ENCODE results near the gene CNEP1R1. TPM values are rescaled to one million over a fixed set of nuclear protein-coding genes. Genes with fewer than 3 reads are reported as not detected.

Gene CNEP1R1
- total RNA-seq, 1 donor from 2014 or later = 28.4 TPM

DNA sequence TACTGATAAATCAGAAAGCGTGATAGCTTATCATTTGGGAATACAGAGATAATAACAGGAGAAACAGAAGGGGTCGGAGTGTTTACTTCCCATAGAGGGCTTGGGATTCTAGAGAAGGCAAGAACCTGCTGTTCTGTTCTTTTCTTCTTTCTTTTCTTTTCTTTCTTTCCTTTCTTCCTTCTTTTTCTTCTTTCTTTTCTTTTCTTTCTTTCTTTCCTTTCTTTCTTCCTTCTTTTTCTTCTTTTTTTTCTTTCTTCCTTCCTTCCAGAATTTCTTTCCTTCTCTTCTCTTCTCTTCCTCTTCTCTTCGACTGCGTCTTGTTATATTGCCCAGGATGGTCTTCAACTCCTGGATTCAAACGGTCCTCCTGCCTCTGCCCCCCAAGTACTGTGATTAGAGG, 18.3 kb downstream of the CNEP1R1 start:
- Mint-ChIP-seq H3K27ac (no peak overlapping the region), H3K9me3 (ENCODE audit: low read depth) (no peaks in the 10 kb centered on the region), H3K36me3 (ENCODE audit: insufficient read depth) (no peaks in the 10 kb centered on the region), H3K4me1 (ENCODE audit: low read depth) (peaks cover 8% of the 10 kb centered on the region), H3K4me3 (ENCODE audit: low read depth) (no peak overlapping the region), H3K27me3 (peaks cover 12% of the 10 kb centered on the region)
- TF ChIP-seq, protein P1, sequence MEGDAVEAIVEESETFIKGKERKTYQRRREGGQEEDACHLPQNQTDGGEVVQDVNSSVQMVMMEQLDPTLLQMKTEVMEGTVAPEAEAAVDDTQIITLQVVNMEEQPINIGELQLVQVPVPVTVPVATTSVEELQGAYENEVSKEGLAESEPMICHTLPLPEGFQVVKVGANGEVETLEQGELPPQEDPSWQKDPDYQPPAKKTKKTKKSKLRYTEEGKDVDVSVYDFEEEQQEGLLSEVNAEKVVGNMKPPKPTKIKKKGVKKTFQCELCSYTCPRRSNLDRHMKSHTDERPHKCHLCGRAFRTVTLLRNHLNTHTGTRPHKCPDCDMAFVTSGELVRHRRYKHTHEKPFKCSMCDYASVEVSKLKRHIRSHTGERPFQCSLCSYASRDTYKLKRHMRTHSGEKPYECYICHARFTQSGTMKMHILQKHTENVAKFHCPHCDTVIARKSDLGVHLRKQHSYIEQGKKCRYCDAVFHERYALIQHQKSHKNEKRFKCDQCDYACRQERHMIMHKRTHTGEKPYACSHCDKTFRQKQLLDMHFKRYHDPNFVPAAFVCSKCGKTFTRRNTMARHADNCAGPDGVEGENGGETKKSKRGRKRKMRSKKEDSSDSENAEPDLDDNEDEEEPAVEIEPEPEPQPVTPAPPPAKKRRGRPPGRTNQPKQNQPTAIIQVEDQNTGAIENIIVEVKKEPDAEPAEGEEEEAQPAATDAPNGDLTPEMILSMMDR (IDR thresholded peaks at IDR 0.05; ENCODE audit: unreplicated experiment) = no peak
- no peak for DNase-seq (ENCODE audit: low spot score, unreplicated experiment)

DNA sequence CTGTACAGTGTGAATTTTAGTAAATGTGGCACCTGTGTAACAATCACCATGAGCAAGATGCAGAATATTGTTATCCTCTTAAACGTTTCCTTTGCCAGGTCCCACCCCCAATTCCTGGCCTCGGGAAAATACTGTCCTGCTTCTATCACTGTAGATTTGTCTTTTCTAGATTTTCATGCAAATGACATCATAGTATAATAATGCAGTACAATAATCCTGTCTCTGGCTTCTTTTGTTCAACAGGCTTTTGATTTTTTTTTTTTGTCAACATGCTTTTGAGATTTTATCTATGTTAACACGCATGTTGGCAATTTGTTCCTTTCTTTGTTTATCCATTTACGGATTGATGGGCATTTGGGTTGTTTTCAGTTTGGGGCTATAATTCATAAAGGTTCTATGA, 20.4 kb downstream of the CNEP1R1 start:
- no peak for DNase-seq (ENCODE audit: low spot score, unreplicated experiment)
- Mint-ChIP-seq H3K27me3 (peaks cover 12% of the 10 kb centered on the region), H3K4me3 (ENCODE audit: low read depth) (no peak overlapping the region), H3K4me1 (ENCODE audit: low read depth) (peaks cover 1% of the 10 kb centered on the region), H3K27ac (no peak overlapping the region), H3K9me3 (ENCODE audit: low read depth) (no peaks in the 10 kb centered on the region), H3K36me3 (ENCODE audit: insufficient read depth) (no peaks in the 10 kb centered on the region)
- TF ChIP-seq, protein P1 (IDR thresholded peaks at IDR 0.05; ENCODE audit: unreplicated experiment) = no peak

DNA sequence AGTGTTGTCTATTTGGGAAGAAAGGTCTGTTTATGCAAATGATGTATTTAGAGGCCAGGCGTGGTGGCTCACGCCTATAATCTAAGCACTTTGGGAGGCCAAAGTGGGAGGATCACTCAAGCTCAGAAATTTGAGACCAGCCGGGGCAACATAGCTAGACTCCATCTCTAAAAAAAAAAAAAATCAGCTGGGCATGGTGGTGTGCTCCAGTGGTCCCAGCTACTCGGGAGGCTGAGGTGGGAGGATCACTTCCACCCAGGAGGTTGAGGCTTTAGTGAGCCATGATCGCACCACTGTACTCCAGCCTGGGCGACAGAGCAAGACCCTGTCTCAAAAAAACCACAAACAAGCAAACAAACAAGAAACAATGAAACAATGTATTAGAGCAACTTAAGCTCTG, 21.8 kb downstream of the CNEP1R1 start:
- Mint-ChIP-seq H3K36me3 (ENCODE audit: insufficient read depth) (no peaks in the 10 kb centered on the region), H3K27ac (no peak overlapping the region), H3K4me3 (ENCODE audit: low read depth) (no peak overlapping the region), H3K27me3 (peaks cover 15% of the 10 kb centered on the region), H3K4me1 (ENCODE audit: low read depth) (peaks cover 1% of the 10 kb centered on the region), H3K9me3 (ENCODE audit: low read depth) (no peaks in the 10 kb centered on the region)
- DNase-seq (ENCODE audit: low spot score, unreplicated experiment) = no peak
- TF ChIP-seq, protein P1 (IDR thresholded peaks at IDR 0.05; ENCODE audit: unreplicated experiment) = no peak

DNA sequence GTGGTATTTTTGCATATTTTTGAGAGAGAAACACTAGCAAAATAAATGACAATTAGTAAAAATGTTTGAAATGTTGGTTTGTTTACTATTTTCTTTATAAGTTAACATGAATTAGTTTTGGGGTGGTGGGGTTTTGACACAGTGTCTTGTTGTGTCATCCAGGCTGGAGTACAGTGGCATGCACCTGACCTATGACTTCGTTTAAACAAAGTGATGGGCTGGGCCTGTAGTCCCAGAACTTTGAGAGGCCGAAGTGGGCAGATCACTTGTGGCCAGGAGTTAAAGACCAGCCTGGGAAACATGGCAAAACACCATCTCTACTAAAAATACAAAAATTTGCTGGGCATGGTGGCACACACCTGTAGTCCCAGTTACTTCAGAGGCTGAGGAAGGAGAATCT, 22.8 kb downstream of the CNEP1R1 start:
- DNase-seq (ENCODE audit: low spot score, unreplicated experiment) = no peak
- TF ChIP-seq, protein P1 (IDR thresholded peaks at IDR 0.05; ENCODE audit: unreplicated experiment) = no peak
- no peaks in the 10 kb centered on the region for H3K9me3 Mint-ChIP-seq (ENCODE audit: low read depth)
- no peaks in the 10 kb centered on the region for H3K36me3 Mint-ChIP-seq (ENCODE audit: insufficient read depth)
- no peak overlapping the region for H3K4me3 Mint-ChIP-seq (ENCODE audit: low read depth)
- no peak overlapping the region for H3K27ac Mint-ChIP-seq
- H3K4me1 Mint-ChIP-seq (ENCODE audit: low read depth) = peaks cover 1% of the 10 kb centered on the region
- peaks cover 12% of the 10 kb centered on the region for H3K27me3 Mint-ChIP-seq

DNA sequence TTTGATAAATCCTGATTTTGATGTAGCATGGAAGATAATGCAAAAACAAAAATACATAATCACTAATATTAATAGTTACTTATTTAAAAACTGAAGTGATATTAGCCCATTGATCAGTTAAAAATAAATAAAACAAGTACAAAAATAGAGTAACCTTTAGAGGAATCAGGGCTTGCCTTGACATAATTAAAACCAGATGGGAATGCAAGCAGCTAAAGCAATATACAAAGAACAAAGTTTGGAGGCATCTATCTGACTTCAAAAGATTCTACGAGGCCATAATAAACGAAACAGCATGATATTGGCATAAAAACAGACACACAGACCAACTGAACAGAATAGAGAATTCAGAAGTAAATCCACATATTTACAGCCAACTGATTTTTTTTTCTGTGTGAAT, 25.8 kb downstream of the CNEP1R1 start:
- H3K36me3 Mint-ChIP-seq (ENCODE audit: insufficient read depth) = no peaks in the 10 kb centered on the region
- TF ChIP-seq, protein P1 (IDR thresholded peaks at IDR 0.05; ENCODE audit: unreplicated experiment) = no peak
- H3K9me3 Mint-ChIP-seq (ENCODE audit: low read depth) = peaks cover 4% of the 10 kb centered on the region
- no peak overlapping the region for H3K27ac Mint-ChIP-seq
- no peak overlapping the region for H3K4me3 Mint-ChIP-seq (ENCODE audit: low read depth)
- no peak for DNase-seq (ENCODE audit: low spot score, unreplicated experiment)
- peaks cover 6% of the 10 kb centered on the region for H3K27me3 Mint-ChIP-seq
- H3K4me1 Mint-ChIP-seq (ENCODE audit: low read depth) = no peaks in the 10 kb centered on the region

Measured in progenitor cell of endocrine pancreas (in vitro differentiated cells).